GM20431 (cell line): ENCODE data around the gene PNLIP.

Experiments used
- in situ Hi-C: fragments of 300-500 bp; cut with MseI, MboI; formaldehyde crosslinking; loops from one replicate; pipeline ENCODE4 v1.15.0; 2020; ENCODE audit warnings: low sequenced_read_pairs; ENCODE audit not compliant: unreplicated experiment

PNLIP gene

GRCh38 chr10:116545756-116546155 is at the start of gene PNLIP:
PNLIP (plus strand) TSS chr10:116545931; CDS start chr10:116546093, 162 bp downstream.
- in situ Hi-C loops = no loop called here

GRCh38 chr10:116504786-116505185 is 40.9 kb upstream of the PNLIP start:
- in situ Hi-C loops = no loop called here

DNA sequence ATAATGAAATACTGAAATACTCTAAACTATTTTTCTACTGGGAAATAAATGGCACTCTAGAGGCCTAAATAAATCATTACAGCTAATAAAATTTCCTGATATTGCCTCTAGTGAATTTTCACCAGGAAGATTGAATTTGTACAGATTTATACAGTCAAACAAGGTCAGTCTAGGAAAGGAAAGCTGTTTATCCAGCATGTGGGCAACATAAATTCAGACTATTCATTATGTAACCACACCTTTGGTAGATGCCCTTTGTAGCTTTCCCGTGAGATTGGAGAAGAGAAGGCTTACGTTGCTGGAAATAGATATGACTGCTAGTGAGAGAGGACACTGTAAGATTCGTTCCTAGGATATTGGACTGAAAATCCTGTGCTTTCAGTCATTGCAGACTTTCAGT is 35.2 kb upstream of the PNLIP start:
- in situ Hi-C loops = no loop called here

- in situ Hi-C loops = no loop called here
These were observed 34.4 kb upstream of the PNLIP start for GRCh38 chr10:116511365-116511764.

GRCh38 chr10:116521424-116522290 is 24.1 kb upstream of the PNLIP start:
- in situ Hi-C loops = no loop called here

- in situ Hi-C loops = no loop called here
These were observed 22.8 kb upstream of the PNLIP start for GRCh38 chr10:116522803-116523381.

DNA sequence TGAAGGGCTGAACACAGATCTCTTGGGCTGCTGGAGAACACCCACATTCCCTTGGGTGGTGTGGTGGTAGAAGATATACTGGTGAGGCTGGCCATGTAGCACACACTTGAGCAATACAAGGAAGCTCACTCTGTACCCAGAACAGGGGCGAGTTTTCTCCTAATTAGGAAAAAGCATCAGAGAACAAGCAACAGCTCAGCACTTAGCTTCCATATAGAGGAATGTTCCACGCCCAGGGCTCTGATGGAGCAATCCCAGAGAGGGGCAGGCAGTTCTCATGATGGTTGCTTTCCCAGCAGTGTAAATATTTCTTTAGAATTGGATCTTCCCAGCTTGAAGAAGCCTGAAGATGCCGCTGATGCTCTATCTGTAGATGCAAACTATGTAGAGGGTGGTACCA is 21.0 kb upstream of the PNLIP start:
- in situ Hi-C loops = no loop called here

DNA sequence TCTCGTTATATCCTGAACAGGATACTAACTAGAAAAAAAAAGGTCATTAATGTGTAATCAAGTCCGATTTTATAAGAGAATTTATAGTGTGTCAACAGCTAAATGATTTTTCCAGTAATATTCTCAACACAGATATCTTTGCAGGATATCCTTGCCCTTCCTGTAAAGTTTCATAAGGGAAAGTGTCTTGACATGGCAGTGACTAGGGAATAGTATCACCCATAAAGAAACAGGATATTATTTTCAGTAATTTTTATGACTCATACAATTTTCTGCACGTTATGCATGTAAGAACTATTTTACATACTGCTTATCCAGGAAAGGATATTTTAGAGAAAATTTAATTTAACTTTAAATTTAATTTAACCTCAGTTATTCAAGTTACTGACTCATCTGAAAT is 19.5 kb upstream of the PNLIP start:
- in situ Hi-C loops = no loop called here

GRCh38 chr10:116536810-116537209 is 8.9 kb upstream of the PNLIP start:
- in situ Hi-C loops = no loop called here

- in situ Hi-C loops = no loop called here
These were observed 7.3 kb upstream of the PNLIP start for GRCh38 chr10:116538456-116538855.

DNA sequence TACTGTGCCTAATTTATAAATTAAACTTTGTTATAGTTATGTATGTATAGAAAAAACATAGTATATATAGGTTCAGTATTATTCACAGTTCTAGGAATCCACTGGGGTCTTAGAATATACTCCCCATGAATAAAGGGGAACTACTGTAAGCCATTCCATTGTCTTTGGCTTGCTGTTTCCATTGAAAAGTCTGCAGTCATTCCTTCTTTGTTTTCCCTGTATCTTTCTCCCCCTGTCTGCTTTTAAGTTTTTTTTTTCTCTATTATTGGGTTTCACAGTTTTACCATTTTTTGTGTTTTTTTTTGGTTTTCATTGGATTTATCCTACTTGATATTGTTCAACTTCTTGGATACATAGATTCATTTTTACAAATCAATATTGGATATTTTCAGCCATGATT is 6.7 kb upstream of the PNLIP start:
- in situ Hi-C loops = no loop called here

DNA sequence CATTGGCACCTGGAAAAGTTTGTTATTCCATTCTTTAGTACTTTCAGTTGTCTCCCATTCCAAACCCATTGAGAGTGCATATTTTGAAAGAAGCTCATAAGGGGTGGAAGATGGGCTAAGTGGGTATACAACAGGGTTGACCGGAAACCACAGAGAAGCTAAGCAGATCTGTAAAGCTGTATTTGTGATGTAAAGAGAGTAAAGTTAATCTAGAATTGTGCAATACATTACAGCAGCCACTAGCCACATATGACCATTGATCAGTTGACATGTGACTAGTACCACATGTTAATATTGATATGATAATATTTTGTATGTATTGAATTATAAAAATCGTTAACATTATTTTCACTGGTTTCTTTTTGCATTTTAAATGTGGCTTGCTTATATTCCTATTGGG is 4.9 kb upstream of the PNLIP start:
- in situ Hi-C loops = no loop called here

DNA sequence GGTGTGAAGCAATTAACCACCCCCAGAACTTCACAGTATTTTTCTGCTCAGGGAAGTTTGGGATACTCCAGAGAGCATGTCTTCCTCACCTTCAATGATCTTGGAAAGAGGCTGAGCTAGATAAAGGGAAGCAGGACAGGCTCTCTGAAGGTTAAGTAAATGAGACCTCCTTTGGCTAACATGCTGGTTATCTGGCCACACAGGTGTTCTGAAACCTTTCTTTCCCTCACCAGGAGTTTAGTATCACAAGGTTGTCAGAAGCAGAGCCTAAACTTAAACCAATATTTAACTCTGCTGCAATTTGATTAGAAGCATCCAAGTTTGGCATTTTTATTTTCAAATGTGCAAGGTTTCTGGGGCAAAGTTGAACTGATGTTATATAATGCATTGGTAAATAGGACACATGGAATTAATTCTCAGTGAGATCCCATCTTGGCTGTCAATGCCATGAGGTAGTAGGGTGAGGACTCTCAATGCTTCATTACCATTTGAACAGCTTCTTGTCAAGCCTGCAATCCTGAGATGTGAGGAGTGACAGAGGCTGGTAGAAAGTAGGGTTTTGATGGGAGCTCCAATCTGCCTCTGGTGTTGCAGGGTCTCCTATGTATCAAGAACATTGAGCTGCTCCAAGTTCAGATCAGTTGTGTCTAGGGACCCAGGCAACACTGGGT is 3.6 kb upstream of the PNLIP start:
- in situ Hi-C loops = no loop called here

DNA sequence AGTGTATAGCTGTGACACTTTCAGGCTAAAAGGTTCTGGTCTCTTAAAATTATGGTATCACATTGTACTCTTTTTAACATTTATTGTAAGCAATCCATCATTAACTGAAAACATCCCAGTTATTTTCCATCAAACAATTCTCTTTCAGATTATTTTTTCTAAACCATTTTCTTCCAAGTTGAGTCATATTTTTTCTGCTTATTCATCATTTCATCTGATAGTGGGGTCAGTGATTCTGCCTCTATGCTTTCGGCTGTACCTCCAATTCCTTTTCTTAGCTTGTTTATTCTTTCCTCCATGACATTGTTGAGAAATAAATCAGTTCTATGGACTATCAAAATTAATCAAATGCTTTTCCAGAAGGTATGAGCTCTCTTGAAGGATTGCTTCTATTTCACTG is 609 bp upstream of the PNLIP start:
- in situ Hi-C loops = no loop called here

DNA sequence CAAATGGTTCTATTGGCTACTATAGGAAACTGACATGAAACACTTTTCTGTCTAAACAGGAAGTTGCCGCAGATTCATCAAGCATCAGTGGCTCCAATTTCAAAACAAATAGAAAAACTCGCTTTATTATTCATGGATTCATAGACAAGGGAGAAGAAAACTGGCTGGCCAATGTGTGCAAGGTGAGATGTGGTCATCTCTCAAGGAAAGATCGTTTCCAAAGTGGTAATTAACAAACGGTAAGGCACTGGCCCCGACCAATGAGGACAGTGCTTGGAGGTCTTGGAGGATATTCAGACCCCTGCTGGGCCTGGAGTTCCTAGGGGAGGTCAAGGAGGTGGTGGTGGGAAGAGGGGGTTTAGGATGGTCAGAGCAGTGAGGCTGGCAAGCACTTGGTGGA is 2.6 kb downstream of the PNLIP start:
- in situ Hi-C loops = no loop called here

- in situ Hi-C loops = no loop called here
These were observed 7.7 kb downstream of the PNLIP start for GRCh38 chr10:116553378-116553980.

- in situ Hi-C loops = no loop called here
These were observed 8.9 kb downstream of the PNLIP start for GRCh38 chr10:116554628-116555027.

- in situ Hi-C loops = no loop called here
These were observed 10.1 kb downstream of the PNLIP start for GRCh38 chr10:116555880-116556279.

DNA sequence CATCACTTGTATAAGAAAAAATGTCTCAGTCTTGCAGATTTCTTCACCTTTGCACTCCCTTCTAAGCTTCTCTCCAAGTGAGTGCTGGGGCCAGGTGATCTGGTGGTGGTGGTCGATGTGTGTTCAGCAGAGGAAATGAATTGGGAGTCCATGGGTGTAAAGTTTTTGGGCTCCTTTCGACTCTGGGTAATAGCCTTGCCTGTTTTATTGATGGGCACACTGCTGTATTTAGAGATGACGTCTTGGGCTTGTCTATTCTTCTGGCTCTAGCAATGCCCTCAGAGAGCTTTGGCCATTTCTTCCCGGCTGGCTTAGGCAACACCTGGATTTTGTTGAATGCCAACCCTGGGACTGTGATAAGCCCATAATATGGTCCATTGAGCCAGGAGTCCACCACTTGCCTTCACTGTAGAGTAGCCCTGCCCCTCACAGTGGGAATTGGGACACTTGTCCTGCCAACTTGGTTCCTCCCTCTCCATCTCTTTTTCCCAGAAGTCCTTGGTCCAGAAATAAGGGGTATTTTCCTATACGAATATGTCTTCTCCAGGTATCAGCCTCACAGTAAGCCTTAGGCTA is 11.7 kb downstream of the PNLIP start:
- in situ Hi-C loops = no loop called here

- in situ Hi-C loops = no loop called here
These were observed 19.8 kb downstream of the PNLIP start for GRCh38 chr10:116565534-116565933.
